ENCODE measurements around the gene CASTOR1. TPM values are rescaled to one million over a fixed set of nuclear protein-coding genes. Genes with fewer than 3 reads are reported as not detected.

Gene CASTOR1
- total RNA-seq, 1 experiment from 2014 or later = 10.6 TPM

GRCh38 chr22:30332551-30332950, 43.2 kb upstream of the CASTOR1 start:
- Histone ChIP-seq H3K79me2 (ENCODE audit: low read depth) (no peaks in the 10 kb centered on the region), H3K4me1 (replicated peaks; ENCODE audit: insufficient read depth) (peaks cover 9% of the 10 kb centered on the region), H3K27ac (no peak overlapping the region), H3K9me2 (ENCODE audit: insufficient read depth) (no peaks in the 10 kb centered on the region), H3F3A (ENCODE audit: insufficient read depth, low read depth) (peaks cover 56% of the 10 kb centered on the region), H3K9me3 (ENCODE audit: insufficient read depth, low read depth) (no peaks in the 10 kb centered on the region), H2AFZ (no peak overlapping the region), H3K27me3 (ENCODE audit: insufficient read depth, low read depth) (no peaks in the 10 kb centered on the region), H3K4me3 (no peak overlapping the region), H3K4me2 (no peak overlapping the region), H4K20me1 (ENCODE audit: insufficient read depth) (no peaks in the 10 kb centered on the region), H3K36me3 (ENCODE audit: low read depth) (peaks cover 24% of the 10 kb centered on the region)
- intact Hi-C loops (cut with micrococcal nuclease; ENCODE audit: unreplicated experiment) = no loop called here
- no peak for TF ChIP-seq EZH2 (IDR thresholded peaks at IDR 0.05; ENCODE audit: low read depth)
- TF ChIP-seq CTCF (conservative IDR thresholded peaks at IDR 0.05) = no peak
- POLR2A ChIA-PET (ENCODE audit: unreplicated experiment) = no interaction called here
- no peak for DNase-seq
- no TSS peak for BruUV-seq (replicated peaks)
- CTCF ChIA-PET = no interaction called here

GRCh38 chr22:30328466-30329049, 39.3 kb upstream of the CASTOR1 start:
- H3K9me2 ChIP-seq (ENCODE audit: insufficient read depth) = no peaks in the 10 kb centered on the region
- H3K79me2 ChIP-seq (ENCODE audit: low read depth) = peaks cover 27% of the 10 kb centered on the region
- no peak overlapping the region for H3K4me3 ChIP-seq
- ChIA-PET POLR2A (ENCODE audit: unreplicated experiment) (no interaction called here), CTCF (interaction anchor here (0.6 to 2.0 kb wide), 3 partner anchors 40 to 56 kb away, joined by 4 to 31 read pairs (median 5); partner anchors contain the start of gene CASTOR1)
- intact Hi-C loops (cut with micrococcal nuclease; ENCODE audit: unreplicated experiment) = no loop called here
- no peaks in the 10 kb centered on the region for H3K9me3 ChIP-seq (ENCODE audit: insufficient read depth, low read depth)
- no peak overlapping the region for H2AFZ ChIP-seq
- peaks cover 11% of the 10 kb centered on the region; the same call in 1 of the 2 replicates for H4K20me1 ChIP-seq (ENCODE audit: insufficient read depth)
- peaks cover 14% of the 10 kb centered on the region for H3K36me3 ChIP-seq (ENCODE audit: low read depth)
- H3K4me2 ChIP-seq = no peak overlapping the region
- H3K27me3 ChIP-seq (ENCODE audit: insufficient read depth, low read depth) = no peaks in the 10 kb centered on the region
- no TSS peak for BruUV-seq (replicated peaks)
- H3F3A ChIP-seq (ENCODE audit: insufficient read depth, low read depth) = peaks cover 67% of the 10 kb centered on the region
- H3K27ac ChIP-seq = peak overlapping the region; percentile 53; the same call in 1 of the 2 replicates
- H3K4me1 ChIP-seq (replicated peaks; ENCODE audit: insufficient read depth) = peaks cover 34% of the 10 kb centered on the region
- DNase-seq = no peak
- TF ChIP-seq EZH2 (IDR thresholded peaks at IDR 0.05; ENCODE audit: low read depth) (no peak), CTCF (conservative IDR thresholded peaks at IDR 0.05) (no peak)

- peak; percentile 51 to 61 for DNase-seq
- CTCF ChIA-PET = interaction anchor here (0.6 to 2.0 kb wide), 2 partner anchors 40 to 56 kb away, joined by 4 to 31 read pairs; partner anchors contain the start of gene CASTOR1
- POLR2A ChIA-PET (ENCODE audit: unreplicated experiment) = interaction anchor here (1.6 kb wide), 1 partner anchor 30 kb away, joined by 13 read pairs; no protein-coding TSS in a partner anchor
- peaks cover 60% of the 10 kb centered on the region for H3F3A ChIP-seq (ENCODE audit: insufficient read depth, low read depth)
- TF ChIP-seq CTCF (conservative IDR thresholded peaks at IDR 0.05) (peak; percentile 64), EZH2 (IDR thresholded peaks at IDR 0.05; ENCODE audit: low read depth) (no peak)
- peak overlapping the region; percentile 53; the same call in 1 of the 2 replicates for H3K27ac ChIP-seq
- peak overlapping the region; percentile 85 for H3K4me2 ChIP-seq
- peaks cover 11% of the 10 kb centered on the region; the same call in 1 of the 2 replicates for H4K20me1 ChIP-seq (ENCODE audit: insufficient read depth)
- BruUV-seq (replicated peaks) = no TSS peak
- H3K9me2 ChIP-seq (ENCODE audit: insufficient read depth) = no peaks in the 10 kb centered on the region
- peak overlapping the region; percentile 56; the same call in 1 of the 2 replicates for H3K4me3 ChIP-seq
- no peaks in the 10 kb centered on the region for H3K27me3 ChIP-seq (ENCODE audit: insufficient read depth, low read depth)
- H3K9me3 ChIP-seq (ENCODE audit: insufficient read depth, low read depth) = no peaks in the 10 kb centered on the region
- H3K4me1 ChIP-seq (replicated peaks; ENCODE audit: insufficient read depth) = peaks cover 34% of the 10 kb centered on the region
- H3K36me3 ChIP-seq (ENCODE audit: low read depth) = peaks cover 7% of the 10 kb centered on the region; the same call in 1 of the 2 replicates
- H2AFZ ChIP-seq = no peak overlapping the region
- intact Hi-C loops (cut with micrococcal nuclease; ENCODE audit: unreplicated experiment) = loop anchor here (1.0 to 2.0 kb wide), 3 partner anchors 29 to 65 kb away; no protein-coding TSS in a partner anchor
- H3K79me2 ChIP-seq (ENCODE audit: low read depth) = peaks cover 34% of the 10 kb centered on the region
These were observed 38.6 kb upstream of the CASTOR1 start for GRCh38 chr22:30327864-30328345.

Data from PC-9 (cell line).